ENCODE data around the gene AGO1.

DNA sequence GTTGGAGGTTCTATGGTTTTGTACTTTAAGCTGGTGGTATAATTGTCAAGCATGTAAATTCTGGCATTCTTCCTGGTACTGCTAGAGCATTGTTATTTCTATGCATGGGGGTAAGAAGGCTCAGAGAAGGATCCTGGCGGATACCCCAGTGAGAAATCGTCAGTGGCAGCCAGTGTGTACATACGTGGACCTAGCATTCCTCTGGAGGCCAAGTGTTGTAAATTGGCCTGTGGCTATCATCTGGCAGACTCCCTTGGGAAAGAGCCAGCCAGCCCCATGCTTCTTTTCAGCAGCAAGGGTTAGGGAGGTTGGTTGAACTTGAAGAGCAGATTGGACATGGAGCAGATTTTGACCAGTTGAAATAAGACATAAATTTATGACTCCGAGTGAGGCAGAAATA lies 42.7 kb downstream of the AGO1 start:
- TF ChIP-seq POLR2AphosphoS5 (IDR thresholded peaks at IDR 0.05; ENCODE audit: low read depth, low read length) (no peak), POLR2A (IDR thresholded peaks at IDR 0.05; ENCODE audit: low read depth, low read length) (no peak), TAF1 (IDR thresholded peaks at IDR 0.05; ENCODE audit: low read depth, low read length) (no peak), PAX5 (IDR thresholded peaks at IDR 0.05; ENCODE audit: insufficient read depth, low read length, severe bottlenecking) (no peak)
